ENCODE results near the gene PLD4.
"Not testable (repeated sequence)": the region's sequence is repeated elsewhere in the genome, so short reads cannot be mapped to it uniquely, and the experiment has no call there.

PLD4 gene

DNA sequence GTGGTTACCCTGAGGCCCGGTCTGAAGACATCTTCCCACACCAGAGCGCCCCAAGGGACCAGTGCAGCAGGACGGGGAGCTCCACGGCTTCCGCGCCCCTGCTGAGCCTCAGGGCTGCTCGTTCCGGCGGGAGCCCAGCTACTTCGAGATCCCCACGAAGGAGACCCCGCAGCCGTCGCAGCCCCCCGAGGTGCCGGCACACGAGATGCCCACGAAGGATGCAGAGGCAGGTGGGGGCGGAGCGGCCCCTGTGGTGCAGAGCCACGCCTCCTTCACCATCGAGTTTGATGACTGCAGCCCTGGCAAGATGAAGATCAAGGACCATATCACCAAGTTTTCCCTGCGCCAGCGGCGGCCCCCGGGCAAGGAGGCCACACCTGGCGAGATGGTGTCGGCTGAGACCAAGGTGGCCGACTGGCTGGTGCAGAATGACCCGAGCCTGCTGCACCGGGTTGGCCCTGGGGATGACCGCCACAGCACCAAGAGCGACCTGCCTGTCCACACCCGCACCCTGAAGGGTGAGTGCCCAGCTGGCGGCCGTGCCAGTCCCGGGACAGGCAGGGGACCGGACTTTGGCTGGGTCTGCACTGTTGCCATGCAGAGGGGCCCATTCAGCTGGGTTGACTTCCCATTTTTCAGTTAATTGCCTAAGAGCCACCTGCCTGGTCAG is 41.6 kb upstream of the PLD4 start:
- TF ChIP-seq, protein P1, sequence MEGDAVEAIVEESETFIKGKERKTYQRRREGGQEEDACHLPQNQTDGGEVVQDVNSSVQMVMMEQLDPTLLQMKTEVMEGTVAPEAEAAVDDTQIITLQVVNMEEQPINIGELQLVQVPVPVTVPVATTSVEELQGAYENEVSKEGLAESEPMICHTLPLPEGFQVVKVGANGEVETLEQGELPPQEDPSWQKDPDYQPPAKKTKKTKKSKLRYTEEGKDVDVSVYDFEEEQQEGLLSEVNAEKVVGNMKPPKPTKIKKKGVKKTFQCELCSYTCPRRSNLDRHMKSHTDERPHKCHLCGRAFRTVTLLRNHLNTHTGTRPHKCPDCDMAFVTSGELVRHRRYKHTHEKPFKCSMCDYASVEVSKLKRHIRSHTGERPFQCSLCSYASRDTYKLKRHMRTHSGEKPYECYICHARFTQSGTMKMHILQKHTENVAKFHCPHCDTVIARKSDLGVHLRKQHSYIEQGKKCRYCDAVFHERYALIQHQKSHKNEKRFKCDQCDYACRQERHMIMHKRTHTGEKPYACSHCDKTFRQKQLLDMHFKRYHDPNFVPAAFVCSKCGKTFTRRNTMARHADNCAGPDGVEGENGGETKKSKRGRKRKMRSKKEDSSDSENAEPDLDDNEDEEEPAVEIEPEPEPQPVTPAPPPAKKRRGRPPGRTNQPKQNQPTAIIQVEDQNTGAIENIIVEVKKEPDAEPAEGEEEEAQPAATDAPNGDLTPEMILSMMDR (IDR thresholded peaks at IDR 0.05; ENCODE audit: insufficient read depth, low read depth, low read length, missing control alignments), result no peak
- DNase-seq (ENCODE audit: low read depth), result no peak
- no peak overlapping the region for H3K4me3 ChIP-seq (ENCODE audit: low read length)

DNA sequence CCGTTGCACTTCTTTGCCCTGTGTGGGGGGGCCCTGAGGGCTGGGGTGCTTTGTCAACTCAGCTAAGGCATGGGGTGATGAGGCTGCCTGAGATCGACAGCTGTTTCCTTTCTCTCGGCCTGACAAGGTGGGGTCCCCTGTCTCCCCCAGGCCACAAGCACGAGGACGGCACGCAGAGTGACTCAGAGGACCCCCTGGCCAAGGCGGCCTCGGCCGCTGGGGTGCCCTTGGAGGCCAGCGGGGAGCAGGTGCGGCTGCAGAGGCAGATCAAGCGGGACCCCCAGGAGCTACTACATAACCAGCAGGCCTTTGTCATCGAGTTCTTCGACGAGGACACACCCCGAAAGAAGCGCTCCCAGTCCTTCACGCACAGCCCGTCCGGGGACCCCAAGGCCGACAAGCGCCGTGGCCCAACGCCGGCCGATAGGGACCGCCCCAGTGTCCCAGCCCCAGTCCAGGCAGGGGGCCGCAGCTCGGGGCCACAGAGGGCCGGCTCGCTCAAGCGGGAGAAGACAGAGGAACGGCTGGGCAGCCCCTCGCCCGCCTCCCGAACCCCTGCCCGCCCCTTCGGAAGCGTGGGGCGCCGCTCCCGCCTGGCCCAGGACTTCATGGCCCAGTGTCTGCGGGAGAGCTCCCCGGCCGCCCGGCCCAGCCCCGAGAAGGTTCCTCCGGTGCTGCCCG is 40.9 kb upstream of the PLD4 start:
- H3K4me3 ChIP-seq (ENCODE audit: low read length), result no peak overlapping the region
- TF ChIP-seq, protein P1 (IDR thresholded peaks at IDR 0.05; ENCODE audit: insufficient read depth, low read depth, low read length, missing control alignments), result no peak
- DNase-seq (ENCODE audit: low read depth), result no peak

DNA sequence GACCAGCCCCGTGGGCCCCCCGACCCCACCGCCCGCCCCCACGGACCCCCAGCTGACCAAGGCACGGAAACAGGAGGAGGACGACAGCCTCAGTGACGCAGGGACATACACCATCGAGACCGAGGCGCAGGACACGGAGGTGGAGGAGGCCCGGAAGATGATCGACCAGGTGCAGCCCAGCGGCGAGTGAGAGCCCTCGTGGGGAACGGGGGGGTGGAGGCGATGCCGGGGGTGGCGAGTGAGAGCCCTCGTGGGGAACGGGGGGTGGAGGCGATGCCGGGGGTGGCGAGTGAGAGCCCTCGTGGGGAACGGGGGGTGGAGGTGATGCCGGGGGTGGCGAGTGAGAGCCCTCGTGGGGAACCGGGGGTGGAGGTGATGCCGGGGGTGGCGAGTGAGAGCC is 40.3 kb upstream of the PLD4 start:
- not testable (repeated sequence) for H3K4me3 ChIP-seq (ENCODE audit: low read length)

DNA sequence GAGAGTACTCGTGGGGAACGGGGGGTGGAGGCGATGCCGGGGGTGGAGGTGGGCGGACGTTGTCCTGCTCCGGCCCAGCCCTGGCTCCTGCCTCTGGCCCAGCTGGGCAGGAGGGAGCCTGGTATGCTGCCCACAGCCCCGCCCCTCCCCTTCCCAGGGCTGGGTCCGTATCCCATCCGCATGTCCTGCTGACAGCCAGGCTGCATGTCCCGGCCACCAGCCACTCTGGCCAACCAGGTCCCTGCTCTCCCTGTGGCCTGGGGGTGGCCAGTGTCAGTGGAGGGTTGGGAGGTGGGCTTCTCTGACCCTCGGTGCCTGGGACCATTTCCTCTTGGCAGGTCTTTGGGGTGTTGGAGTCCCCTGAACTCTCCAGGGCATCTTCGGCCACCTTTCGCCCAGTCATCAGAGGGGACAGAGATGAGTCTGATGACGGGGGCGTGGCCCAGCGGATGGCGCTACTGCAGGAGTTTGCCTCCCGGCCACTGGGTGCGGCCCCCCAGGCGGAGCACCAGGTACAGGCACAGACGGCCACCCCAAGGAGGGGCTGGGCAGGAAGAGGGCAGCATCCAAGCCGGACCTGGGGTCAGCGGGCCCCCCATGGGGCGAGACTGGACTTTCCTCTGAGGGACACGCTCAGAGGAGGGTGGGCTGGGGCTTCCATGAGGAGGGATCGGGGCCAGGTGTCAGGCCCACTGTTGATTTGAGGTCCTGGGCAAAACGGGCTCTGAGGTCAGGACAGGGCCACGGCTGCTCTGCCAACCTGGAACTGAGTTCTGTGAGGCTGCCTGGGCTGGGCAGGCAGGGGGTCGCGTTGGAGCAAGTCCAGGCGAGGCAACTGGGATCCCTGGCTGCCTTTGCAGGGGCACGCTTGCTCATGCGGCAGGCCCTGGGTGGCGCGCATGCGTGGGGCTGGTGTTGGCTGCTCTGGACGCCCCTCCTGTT is 39.4 kb upstream of the PLD4 start:
- DNase-seq (ENCODE audit: low read depth), result no peak
- TF ChIP-seq, protein P1 (IDR thresholded peaks at IDR 0.05; ENCODE audit: insufficient read depth, low read depth, low read length, missing control alignments), result no peak
- H3K4me3 ChIP-seq (ENCODE audit: low read length), result no peak overlapping the region

More for the DNA sequence above, 40.3 kb upstream of the PLD4 start:
- not testable (repeated sequence) for DNase-seq (ENCODE audit: low read depth)

DNA sequence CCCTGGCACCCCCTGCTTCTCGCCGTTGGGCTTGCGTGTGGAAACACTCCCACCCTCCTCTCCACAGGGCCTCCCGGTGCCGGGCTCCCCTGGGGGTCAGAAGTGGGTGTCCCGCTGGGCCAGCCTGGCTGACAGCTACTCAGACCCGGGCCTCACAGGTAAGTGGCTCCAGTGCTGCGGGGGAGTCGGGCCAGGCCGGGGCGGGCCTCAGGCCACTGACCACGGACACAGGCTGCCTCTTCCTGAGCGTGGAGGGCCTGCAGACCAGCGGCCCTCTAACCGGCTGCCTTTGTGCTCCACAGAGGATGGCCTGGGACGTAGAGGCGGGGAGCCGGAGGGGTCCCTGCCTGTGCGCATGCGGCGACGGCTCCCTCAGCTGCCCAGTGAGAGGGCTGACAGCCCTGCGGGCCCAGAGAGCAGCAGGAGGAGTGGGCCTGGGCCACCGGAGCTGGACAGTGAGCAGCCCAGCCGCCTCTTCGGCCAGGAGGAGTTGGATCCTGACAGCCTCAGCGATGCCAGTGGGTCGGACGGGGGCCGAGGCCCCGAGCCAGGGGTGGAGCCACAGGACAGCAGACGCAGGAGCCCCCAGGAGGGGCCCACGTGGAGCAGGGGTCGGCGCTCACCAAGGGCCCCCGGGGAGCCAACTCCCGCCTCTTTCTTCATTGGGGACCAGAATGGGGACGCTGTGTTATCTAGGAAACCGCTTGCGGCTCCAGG is 38.5 kb upstream of the PLD4 start:
- no peak overlapping the region for H3K4me3 ChIP-seq (ENCODE audit: low read length)
- no peak for DNase-seq (ENCODE audit: low read depth)
- TF ChIP-seq, protein P1 (IDR thresholded peaks at IDR 0.05; ENCODE audit: insufficient read depth, low read depth, low read length, missing control alignments), result no peak

DNA sequence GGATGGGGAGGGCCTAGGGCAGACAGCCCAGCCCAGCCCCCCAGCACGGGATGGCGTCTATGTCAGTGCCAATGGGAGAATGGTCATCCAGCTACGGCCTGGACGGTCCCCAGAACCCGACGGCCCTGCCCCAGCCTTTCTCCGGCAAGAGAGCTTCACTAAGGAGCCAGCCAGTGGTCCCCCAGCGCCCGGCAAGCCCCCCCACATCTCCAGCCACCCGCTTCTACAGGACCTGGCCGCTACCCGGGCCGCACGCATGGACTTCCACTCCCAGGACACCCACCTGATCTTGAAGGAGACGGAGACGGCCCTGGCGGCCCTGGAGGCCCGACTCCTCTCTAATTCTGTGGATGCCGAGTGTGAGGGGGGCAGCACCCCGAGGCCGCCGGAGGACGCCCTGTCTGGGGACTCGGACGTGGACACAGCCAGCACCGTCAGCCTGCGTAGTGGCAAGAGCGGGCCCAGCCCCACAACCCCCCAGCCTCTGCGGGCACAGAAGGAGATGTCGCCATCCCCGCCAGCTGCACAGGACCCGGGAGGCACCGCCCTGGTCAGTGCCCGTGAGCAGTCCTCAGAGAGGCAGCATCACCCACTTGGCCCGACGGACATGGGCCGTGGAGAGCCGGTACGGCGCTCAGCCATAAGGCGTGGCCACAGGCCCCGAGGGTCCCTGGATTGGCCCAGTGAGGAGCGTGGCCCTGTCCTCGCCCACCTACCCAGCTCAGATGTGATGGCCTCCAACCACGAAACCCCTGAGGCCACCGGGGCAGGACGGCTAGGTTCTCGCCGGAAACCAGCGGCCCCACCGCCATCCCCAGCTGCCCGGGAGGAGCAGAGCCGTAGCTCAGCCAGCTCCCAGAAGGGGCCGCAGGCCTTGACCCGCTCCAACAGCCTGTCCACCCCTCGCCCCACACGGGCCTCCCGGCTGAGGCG is 37.7 kb upstream of the PLD4 start:
- TF ChIP-seq, protein P1 (IDR thresholded peaks at IDR 0.05; ENCODE audit: insufficient read depth, low read depth, low read length, missing control alignments), result no peak
- H3K4me3 ChIP-seq (ENCODE audit: low read length), result no peak overlapping the region
- no peak for DNase-seq (ENCODE audit: low read depth)
